ENCODE measurements around the gene SMARCD2. TPM values are rescaled to one million over a fixed set of nuclear protein-coding genes. Genes with fewer than 3 reads are reported as not detected.
A peak's percentile ranks its signal among the peaks of the same experiment; 100 is the strongest.
"Not testable (repeated sequence)": the region's sequence is repeated elsewhere in the genome, so short reads cannot be mapped to it uniquely, and the experiment has no call there.

Gene SMARCD2
- total RNA-seq, 2 donors from 2014 or later: 73.0 to 75.8 TPM

DNA sequence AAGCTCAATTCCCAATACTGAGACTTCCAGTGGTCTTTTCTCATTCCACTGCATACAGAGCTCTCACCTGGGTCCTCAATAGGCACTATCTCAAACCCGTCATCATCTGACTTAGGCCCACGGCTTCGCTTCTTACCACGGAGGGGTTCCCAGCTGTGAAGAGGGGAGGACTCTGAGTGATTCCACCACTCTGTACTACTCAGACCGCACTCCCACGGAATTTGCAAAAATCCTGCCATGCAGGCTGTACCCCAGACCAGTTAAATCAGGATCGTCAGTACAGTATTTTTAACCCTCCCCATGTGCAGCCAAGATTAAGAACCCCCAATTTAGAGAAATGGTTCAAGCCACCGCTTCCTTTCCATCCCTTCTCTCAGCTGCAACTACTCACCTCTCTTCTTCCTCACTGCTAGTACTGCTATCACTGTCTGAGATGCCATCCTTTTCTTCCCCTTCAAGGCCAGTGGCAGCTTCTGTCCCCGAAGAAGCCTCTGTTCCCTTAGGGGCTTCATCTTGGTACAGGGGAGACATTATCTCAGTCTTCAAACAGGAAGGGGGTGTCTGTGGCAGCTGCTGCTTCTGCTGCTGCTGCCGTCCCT is 21.4 kb downstream of the SMARCD2 start:
- no peak for ATAC-seq
- no peak for DNase-seq
- intact Hi-C loops (cut with DNase I, micrococcal nuclease): no loop called here

DNA sequence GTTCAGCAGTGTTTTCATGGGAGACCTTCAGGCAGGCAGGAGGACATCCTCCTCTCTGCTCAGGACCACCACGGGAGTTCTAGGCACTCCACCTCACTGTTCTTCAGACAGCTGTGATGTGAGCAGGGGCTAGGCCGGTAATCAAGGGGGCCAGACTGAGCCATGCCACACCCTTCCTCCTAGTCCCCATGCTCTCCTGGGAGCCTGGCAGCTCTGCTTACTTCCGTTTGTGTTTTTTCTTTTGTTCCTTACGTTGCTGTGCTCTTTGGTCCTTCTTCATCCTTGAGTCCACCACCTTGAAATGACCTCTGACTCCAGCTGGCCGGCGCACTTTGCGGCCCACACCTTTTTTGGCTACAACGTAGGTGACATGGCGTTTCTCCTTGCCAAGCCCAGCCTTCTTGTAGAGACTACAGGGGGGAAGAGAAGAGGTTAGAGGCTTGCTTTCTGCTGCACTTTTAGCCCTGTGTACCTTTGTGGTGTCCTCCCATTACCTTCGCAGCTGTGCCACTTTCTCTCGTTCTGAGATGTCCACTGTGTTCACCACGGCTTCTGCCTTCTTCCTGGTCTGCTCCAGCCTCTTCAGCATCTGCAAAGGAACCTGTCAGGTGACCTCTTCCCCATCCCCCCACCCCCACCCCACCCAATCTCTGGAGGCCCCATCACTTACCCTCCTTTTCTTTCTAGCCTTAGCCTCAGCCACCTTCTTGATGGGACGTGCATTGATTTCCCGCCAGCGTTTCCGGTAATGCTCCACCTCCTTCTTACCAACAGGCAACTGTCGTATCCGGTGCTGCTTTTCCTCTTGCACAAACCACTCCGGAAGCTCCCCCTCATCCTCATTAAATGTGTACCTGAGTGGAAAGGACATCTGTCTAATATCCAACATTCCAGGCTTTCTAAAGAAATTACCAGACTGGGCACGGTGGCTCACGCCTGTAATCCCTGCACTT is 22.6 kb downstream of the SMARCD2 start:
- DNase-seq (no peak), ATAC-seq (peak; percentile 61)
- intact Hi-C loops (cut with DNase I, micrococcal nuclease): no loop called here

DNA sequence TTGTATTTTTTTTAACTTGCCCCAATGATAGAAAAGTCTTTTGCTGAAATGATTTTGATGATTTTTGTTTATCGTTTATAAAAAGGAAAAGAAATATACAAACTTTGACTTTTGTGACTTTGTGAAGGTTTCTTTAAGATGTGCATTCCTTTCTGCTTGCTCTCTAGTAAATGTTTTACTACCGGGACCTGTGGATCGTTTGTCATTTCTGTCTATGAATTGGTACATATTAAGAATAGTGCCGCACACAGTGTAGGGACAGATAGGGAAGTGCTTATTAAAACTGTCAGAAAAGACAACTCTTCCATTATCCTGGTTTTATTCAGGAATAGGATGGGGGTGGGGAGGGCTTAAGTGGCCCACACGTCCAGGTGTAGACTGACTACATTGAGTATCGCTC is 23.4 kb downstream of the SMARCD2 start:
- intact Hi-C loops (cut with DNase I, micrococcal nuclease): no loop called here
- no peak for DNase-seq
- peak; percentile 32 for ATAC-seq

DNA sequence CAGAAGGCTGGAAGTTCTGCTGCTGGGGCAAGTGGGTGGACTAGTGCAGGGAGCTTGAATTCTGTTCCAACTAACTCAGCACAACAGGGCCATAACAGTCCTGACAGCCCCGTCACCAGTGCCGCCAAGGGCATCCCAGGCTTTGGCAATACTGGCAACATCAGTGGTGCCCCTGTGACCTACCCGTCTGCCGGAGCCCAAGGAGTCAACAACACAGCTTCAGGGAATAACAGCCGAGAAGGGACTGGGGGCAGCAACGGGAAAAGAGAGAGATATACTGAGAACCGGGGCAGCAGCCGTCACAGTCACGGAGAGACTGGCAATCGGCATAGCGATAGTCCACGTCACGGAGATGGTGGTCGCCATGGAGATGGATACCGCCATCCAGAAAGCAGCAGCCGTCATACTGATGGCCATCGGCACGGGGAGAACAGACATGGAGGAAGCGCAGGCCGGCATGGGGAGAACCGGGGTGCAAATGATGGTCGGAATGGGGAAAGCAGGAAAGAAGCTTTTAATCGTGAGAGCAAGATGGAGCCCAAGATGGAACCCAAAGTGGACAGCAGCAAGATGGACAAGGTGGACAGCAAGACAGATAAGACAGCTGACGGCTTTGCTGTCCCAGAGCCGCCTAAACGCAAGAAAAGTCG is 24.6 kb downstream of the SMARCD2 start:
- intact Hi-C loops (cut with DNase I, micrococcal nuclease): no loop called here
- ATAC-seq (no peak), DNase-seq (no peak)

DNA sequence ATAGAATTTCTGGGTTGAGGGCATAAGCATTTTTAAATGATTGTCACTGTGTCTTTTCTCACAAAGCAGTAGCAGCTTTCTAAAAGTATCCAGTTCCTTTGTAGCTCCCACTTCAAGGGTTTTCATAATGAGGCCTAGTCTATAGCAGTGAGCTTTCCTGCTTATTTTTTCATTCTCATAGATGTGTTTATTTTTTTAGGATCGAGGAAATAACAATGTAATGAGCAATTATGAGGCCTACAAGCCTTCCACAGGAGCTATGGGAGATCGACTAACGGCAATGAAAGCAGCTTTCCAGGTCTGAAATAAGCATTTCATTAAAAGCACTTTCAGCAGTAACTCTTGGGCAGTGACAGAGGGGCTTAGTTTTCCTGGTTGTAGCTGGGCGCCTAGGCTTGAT is 25.8 kb downstream of the SMARCD2 start:
- ATAC-seq (no peak), DNase-seq (no peak)
- intact Hi-C loops (cut with DNase I, micrococcal nuclease): no loop called here

DNA sequence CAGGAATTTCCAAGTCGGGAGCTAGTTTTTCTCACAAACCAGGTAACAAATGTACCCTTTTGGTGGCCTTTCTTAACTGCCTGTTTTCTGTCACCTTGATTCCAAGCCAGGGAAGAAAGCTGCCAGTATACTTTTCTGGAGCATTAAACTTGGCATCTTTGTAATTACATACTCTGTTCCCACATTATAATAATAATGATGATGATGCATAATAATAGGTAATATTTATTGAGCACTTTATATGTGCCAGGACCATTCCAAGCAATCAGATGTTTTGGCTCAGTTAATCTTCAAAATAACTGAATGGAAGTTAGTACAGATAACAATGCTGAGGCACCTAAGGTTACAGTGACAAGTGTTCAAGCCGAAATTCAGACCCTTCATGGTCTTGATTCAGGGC is 26.4 kb downstream of the SMARCD2 start:
- ATAC-seq (no peak), DNase-seq (no peak)
- intact Hi-C loops (cut with DNase I, micrococcal nuclease): no loop called here

DNA sequence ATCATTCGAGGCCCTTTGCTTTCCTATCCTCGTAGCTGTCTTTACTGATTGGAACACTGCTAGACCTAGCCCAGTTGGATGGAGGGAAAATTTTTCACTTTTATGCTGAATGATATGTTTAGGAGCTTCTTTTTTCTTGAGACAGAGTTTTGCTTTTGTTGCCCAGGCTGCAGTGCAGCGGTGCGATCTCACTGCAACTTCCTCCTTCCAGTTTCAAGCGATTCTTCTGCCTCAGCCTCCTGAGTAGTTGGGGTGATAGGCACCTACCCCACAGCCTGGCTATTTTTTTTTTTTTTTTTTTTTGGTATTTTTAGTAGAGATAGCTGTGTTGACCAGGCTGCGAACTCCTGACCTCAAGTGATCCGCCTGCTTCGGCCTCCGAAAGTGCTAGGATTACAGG is 32.5 kb downstream of the SMARCD2 start:
- no peak for ATAC-seq
- intact Hi-C loops (cut with DNase I, micrococcal nuclease): no loop called here
- DNase-seq: no peak

DNA sequence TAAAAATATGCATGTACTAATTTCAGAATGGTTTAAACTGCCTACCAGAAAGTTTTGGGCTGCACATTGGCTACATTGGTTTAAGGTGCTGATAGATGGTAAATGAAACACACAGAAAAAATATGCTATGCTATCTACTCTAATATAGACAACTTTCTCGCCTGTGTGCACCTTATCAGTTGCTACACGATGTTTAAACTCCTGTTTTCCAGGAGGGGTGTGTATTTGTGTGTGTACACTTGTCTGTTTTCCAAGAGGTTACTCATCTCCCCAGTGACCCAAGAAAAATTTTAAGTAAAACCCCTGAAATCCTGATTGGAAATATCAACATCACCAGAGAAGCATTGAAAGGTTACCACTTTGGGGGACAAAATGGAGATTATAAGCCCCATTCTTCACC is 36.9 kb downstream of the SMARCD2 start:
- DNase-seq: no peak
- intact Hi-C loops (cut with DNase I, micrococcal nuclease): no loop called here
- no peak for ATAC-seq

DNA sequence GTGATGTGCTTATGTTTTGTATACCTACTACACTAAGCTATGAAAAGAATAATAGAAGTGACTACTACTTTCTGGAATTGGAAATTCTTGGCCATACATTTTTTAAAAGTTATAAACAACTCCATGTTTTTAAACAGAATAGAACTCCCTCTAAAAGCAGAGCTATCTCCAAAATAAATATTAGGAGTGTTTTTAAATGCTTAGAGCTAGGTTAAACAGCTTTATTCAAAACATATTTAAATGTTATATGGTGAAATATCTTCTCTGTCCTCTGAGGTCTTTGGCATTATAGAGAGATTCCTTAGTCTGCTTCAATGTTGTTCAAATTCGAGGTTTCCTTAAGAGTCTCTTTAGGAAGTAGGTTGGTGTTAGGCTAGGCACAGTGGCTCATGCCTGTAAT is 38.2 kb downstream of the SMARCD2 start:
- no peak for DNase-seq
- no peak for ATAC-seq
- intact Hi-C loops (cut with DNase I, micrococcal nuclease): no loop called here

DNA sequence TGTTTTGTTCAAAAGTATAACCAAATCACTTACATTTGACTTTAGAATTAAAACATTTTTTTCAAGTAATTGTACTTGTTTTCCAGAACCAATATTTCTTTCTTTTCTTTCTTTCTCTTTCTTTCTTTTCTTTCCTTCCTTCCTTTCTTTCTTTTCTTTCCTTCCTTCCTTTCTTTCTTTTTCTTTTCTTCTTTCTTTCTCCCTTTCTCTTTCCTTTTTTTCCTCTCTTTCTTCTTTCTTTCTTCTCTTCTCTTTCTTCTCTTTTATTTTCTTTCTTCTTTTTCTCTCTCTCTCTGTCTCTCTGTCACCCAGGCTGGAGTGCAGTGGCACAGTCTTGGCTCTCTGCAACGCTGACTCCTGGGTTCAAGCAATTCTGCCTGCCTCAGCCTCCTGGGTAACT is 41.7 kb downstream of the SMARCD2 start:
- DNase-seq (no peak), ATAC-seq (no peak)
- intact Hi-C loops (cut with DNase I, micrococcal nuclease): no loop called here

DNA sequence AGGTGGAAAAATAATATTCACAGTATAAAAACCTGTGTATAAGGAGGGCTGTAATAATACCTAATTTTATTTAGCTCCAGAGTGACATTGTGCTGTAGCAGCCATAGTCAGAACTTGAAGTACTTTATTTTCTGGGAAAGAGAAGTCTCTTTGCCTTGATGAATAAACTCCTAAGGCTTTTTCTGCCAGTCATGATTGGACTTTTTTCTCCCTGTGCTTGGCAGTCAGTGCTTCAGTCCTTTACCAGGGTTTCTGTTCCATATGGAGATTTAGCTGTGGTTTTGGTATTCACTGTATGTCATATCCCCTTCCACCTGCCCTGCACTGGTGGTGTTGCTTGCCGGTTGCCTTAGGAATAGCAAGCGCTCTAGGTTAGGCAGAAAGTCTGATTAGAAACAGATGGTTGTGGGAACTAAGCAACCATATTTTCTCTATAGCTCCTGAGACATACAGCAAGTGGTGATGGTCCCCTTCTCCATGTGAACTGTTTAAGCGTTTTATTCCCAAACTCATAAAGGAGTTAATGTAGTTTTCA is 43.8 kb downstream of the SMARCD2 start:
- intact Hi-C loops (cut with DNase I, micrococcal nuclease): no loop called here
- ATAC-seq: no peak
- no peak for DNase-seq

DNA sequence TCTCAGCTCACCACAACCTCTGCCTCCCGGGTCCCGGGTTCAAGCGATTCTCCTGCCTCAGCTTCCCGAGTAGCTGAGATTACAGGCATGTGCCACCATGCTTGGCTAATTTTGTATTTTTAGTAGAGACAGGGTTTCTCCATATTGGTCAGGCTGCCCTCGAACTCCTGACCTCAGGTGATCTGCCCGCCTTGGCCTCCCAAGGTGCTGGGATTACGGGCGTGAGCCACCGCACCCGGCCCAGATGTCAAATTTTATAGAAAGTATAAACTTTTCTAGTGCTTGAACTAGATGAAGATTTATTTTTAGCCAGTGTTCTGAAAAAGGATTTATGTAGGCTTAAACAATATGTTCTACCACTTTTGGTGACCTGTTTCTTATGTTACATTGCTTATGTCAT is 46.1 kb downstream of the SMARCD2 start:
- intact Hi-C loops (cut with DNase I, micrococcal nuclease); ATAC-seq: not testable (repeated sequence)

DNA sequence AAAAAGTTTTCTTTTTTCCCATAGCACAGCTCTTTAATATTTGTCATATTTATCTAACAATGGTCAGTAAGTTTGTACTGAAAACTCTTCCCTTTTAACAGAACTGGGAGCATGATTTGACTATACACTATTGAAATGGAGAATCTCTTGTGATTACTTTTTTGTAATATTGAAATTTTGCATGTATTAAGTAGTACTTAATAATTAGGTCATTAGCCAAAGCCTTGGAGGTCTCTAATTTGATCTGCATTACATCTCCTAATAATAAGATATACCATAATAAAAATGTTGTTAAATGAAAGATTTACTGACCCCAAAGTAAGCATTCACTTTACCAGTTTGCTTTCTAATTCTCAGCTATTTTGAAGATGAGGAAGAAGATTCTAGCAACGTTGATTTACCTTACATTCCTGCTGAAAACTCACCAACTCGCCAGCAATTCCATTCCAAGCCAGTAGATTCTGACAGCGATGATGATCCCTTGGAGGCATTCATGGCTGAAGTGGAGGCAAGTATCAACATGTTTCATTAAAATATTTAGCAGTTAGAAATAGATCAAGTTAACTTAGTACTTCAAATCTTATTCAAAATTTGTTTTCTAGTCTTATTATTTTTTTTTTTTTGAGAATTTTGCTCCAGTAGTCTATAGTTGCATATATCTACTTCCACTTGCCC is 50.3 kb downstream of the SMARCD2 start:
- DNase-seq (no peak), ATAC-seq (no peak)
- intact Hi-C loops (cut with DNase I, micrococcal nuclease): no loop called here

More for the DNA sequence above, 46.1 kb downstream of the SMARCD2 start:
- DNase-seq: not testable (repeated sequence)

DNA sequence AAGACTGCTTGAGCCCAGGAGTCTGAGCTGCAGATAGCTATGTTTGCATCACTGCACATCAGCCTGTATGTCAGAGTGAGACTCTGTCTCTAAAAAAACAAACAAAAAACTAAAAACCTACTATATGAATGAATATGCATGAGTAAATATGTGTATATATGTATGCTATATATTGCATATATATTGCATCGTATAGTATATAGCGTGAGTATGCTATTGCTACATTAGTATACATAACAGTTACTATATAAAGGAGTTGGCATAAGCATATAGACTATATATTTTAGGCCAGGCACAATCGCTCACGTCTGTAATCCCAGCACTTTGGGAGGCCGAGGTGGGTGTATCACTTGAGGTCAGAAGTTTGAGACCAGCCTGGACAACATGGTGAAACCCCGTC is 52.4 kb downstream of the SMARCD2 start:
- intact Hi-C loops (cut with DNase I, micrococcal nuclease): no loop called here
- no peak for DNase-seq
- no peak for ATAC-seq

DNA sequence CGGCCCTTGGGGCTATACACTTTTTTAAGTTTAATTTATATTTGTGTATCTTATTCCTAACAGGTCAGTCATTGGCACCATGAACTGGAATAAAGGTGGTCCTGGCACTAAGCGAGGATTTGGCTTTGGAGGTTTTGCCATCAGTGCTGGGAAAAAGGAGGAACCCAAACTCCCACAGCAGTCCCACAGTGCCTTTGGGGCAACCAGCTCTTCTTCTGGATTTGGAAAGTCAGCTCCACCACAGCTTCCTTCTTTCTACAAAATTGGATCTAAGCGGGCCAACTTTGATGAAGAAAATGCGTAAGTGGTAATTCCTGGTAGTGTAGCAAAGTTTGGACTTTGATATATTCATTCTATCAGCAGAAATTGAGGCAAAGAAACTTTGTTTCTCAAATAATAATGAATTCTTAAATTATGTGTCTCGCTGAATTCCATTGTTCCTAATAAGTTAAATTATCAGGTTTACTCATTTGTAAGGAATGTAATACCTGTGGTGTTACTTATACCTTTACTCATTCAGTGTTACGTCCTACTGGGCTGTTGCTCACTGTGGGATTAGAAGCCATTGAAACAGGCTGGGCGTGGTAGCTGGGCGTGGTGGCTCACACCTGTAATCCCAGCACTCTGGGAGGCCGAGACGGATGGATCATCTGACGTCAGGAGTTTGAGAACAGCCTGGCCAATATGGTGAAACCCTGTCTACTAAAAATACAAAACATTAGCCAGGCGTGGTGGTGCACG is 55.3 kb downstream of the SMARCD2 start:
- ATAC-seq (no peak), DNase-seq (no peak)
- intact Hi-C loops (cut with DNase I, micrococcal nuclease): no loop called here

DNA sequence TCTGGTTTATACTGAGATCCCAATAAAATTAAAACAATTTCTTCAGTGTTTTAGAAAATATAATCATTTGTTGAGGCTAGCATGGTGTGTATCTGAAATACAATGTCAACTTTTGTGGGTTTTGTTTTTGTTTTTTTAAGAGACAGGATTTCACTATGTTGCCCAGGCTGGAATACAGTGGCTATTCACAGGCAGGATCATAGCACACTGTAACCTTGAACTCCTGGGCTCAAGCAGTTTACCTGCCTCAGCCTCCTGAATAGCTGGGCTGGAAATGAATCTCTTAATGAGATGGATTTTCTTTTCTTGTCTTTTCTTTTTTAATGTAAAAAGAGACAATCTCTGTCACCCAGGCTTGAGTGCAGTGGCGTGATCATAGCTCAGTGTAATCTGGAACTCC is 56.4 kb downstream of the SMARCD2 start:
- ATAC-seq: no peak
- DNase-seq: no peak
- intact Hi-C loops (cut with DNase I, micrococcal nuclease): no loop called here

DNA sequence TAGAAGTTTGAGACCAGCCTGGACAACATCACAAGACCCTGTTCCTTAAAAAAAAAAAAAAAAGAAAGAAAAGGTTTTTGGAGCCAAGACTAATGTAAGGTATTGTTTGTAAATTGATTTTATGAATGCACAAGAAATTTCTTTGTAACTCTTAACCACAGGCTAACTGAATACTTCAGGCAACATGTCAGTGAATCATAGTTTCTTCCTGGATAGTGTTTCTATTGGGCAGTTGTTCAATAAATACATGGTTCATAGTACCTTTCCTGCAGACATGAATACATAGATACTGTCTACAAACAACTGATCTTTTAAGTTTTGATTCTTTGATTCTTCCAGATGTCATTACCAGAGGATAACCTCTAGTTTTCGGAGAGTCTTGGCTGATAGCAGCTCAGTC is 56.9 kb downstream of the SMARCD2 start:
- intact Hi-C loops (cut with DNase I, micrococcal nuclease): no loop called here
- ATAC-seq: no peak
- no peak for DNase-seq

DNA sequence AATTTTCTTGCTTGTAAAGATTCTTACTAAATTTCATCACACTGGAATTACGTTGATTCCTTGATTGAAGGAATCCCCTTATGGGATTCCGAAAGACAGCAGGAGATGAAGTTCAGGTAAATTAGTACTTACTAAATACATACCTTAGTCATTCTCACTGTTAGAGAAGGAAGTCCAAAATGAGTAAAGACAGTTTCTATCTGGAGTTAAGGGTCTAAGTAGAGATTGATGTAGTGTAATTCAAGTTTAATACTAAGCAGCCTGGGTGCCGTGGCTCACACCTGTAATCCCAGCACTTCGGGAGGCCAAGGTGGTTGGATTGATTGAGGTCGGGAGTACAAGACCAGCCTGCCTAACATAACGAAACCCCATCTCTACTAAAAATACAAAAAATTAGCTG is 59.0 kb downstream of the SMARCD2 start:
- intact Hi-C loops (cut with DNase I, micrococcal nuclease): no loop called here
- ATAC-seq: no peak
- no peak for DNase-seq

Data from left colon (tissue), 2 donors.